HEK293 (cell line): ENCODE results near the gene PLD3.

Source experiments
- GLIS2 ChIP-seq: fragments of 450-650 bp; formaldehyde crosslinking; IDR thresholded peaks from 2 replicates; pipeline ENCODE4 v1.5.1; 2016; ENCODE audit warnings: missing biosample characterization, missing genetic modification characterization
- KLF1 ChIP-seq: fragments of 450-650 bp; formaldehyde crosslinking; IDR thresholded peaks from 2 replicates; pipeline ENCODE4 v1.5.1; 2016; ENCODE audit warnings: missing biosample characterization, missing genetic modification characterization
- OVOL3 ChIP-seq: fragments of 450-650 bp; formaldehyde crosslinking; IDR thresholded peaks from 2 replicates; pipeline ENCODE4 v1.5.1; 2016; ENCODE audit warnings: missing biosample characterization, missing genetic modification characterization
- SP2 ChIP-seq: fragments of 450-650 bp; formaldehyde crosslinking; IDR thresholded peaks from 2 replicates; pipeline ENCODE4 v1.5.1; 2016; ENCODE audit warnings: missing biosample characterization, missing genetic modification characterization
- ZEB2 ChIP-seq: fragments of 450-650 bp; formaldehyde crosslinking; IDR thresholded peaks from 2 replicates; pipeline ENCODE4 v1.5.1; 2016; ENCODE audit warnings: missing biosample characterization, missing genetic modification characterization
- ZFHX2 ChIP-seq: fragments of 450-650 bp; formaldehyde crosslinking; conservative IDR thresholded peaks from 2 replicates; pipeline ENCODE4 v1.5.1; 2016; ENCODE audit warnings: missing biosample characterization, missing genetic modification characterization
- ZNF140 ChIP-seq: fragments of 450-650 bp; formaldehyde crosslinking; IDR thresholded peaks from 2 replicates; pipeline ENCODE4 v1.5.1; 2016; ENCODE audit warnings: missing biosample characterization, missing genetic modification characterization
- ZNF157 ChIP-seq: fragments of 450-650 bp; formaldehyde crosslinking; IDR thresholded peaks from 2 replicates; pipeline ENCODE4 v1.5.1; 2016; ENCODE audit warnings: missing biosample characterization, missing genetic modification characterization
- ZNF221 ChIP-seq: fragments of 450-650 bp; formaldehyde crosslinking; IDR thresholded peaks from 2 replicates; pipeline ENCODE4 v1.5.1; 2017; ENCODE audit warnings: missing biosample characterization, missing genetic modification characterization, borderline replicate concordance
- ZNF501 ChIP-seq: fragments of 450-650 bp; formaldehyde crosslinking; IDR thresholded peaks from 2 replicates; pipeline ENCODE4 v1.5.1; 2016; ENCODE audit warnings: missing biosample characterization, missing genetic modification characterization
- ZNF530 ChIP-seq: fragments of 450-650 bp; formaldehyde crosslinking; IDR thresholded peaks from 2 replicates; pipeline ENCODE4 v1.5.1; 2016; ENCODE audit warnings: low read depth, missing biosample characterization, missing genetic modification characterization
- ZNF549 ChIP-seq: fragments of 450-650 bp; IDR thresholded peaks from 2 replicates; pipeline ENCODE4 v1.5.1; 2018; ENCODE audit warnings: missing biosample characterization, missing genetic modification characterization, mild to moderate bottlenecking, inconsistent platforms, moderate library complexity
- ZNF571 ChIP-seq: fragments of 450-650 bp; formaldehyde crosslinking; IDR thresholded peaks from 2 replicates; pipeline ENCODE4 v1.5.0; 2017; ENCODE audit warnings: missing biosample characterization, missing genetic modification characterization
- ZNF585B ChIP-seq: fragments of 450-650 bp; formaldehyde crosslinking; IDR thresholded peaks from 2 replicates; pipeline ENCODE4 v1.5.1; 2016; ENCODE audit warnings: missing biosample characterization, missing genetic modification characterization
- ZNF596 ChIP-seq: fragments of 450-650 bp; IDR thresholded peaks from 2 replicates; pipeline ENCODE4 v1.5.0; 2018; ENCODE audit warnings: missing biosample characterization, mild to moderate bottlenecking, missing genetic modification characterization, moderate library complexity
- ZNF600 ChIP-seq: fragments of 450-650 bp; formaldehyde crosslinking; IDR thresholded peaks from 2 replicates; pipeline ENCODE4 v1.5.1; 2016; ENCODE audit warnings: missing biosample characterization, missing genetic modification characterization
- ZNF658 ChIP-seq: fragments of 450-650 bp; formaldehyde crosslinking; IDR thresholded peaks from 2 replicates; pipeline ENCODE4; 2016; ENCODE audit warnings: missing biosample characterization, missing genetic modification characterization
- ZNF670 ChIP-seq: fragments of 450-650 bp; formaldehyde crosslinking; IDR thresholded peaks from 2 replicates; pipeline ENCODE4 v1.5.1; 2016; ENCODE audit warnings: missing biosample characterization, missing genetic modification characterization, low read depth
- ZNF76 ChIP-seq: fragments of 450-650 bp; formaldehyde crosslinking; IDR thresholded peaks from 2 replicates; pipeline ENCODE4; 2016; ENCODE audit warnings: low read depth, missing biosample characterization, missing genetic modification characterization, borderline replicate concordance
- ZSCAN16 ChIP-seq: fragments of 450-650 bp; formaldehyde crosslinking; IDR thresholded peaks from 2 replicates; pipeline ENCODE4 v1.5.1; 2016; ENCODE audit warnings: missing biosample characterization, missing genetic modification characterization
- TF ChIP-seq, protein P1 (sequence below): fragments of 450-650 bp; formaldehyde crosslinking; IDR thresholded peaks from 2 replicates; pipeline ENCODE4 v1.5.1; 2017; ENCODE audit warnings: missing biosample characterization, mild to moderate bottlenecking, missing genetic modification characterization, moderate library complexity
- TF ChIP-seq, protein P2 (sequence below): fragments of 450-650 bp; formaldehyde crosslinking; IDR thresholded peaks from 2 replicates; pipeline ENCODE4 v1.5.1; 2016; ENCODE audit warnings: missing biosample characterization, missing genetic modification characterization
- TF ChIP-seq, protein P3 (sequence below): fragments of 450-650 bp; formaldehyde crosslinking; IDR thresholded peaks from 2 replicates; pipeline ENCODE4 v1.5.1; 2016; ENCODE audit warnings: missing biosample characterization, missing genetic modification characterization
- TF ChIP-seq, protein P4 (sequence below): fragments of 450-650 bp; formaldehyde crosslinking; IDR thresholded peaks from 2 replicates; pipeline ENCODE4 v1.5.1; 2017; ENCODE audit warnings: missing biosample characterization, missing genetic modification characterization
- TF ChIP-seq, protein P5 (sequence below): fragments of 450-650 bp; formaldehyde crosslinking; IDR thresholded peaks from 2 replicates; pipeline ENCODE4 v1.5.1; 2016; ENCODE audit warnings: missing biosample characterization, missing genetic modification characterization
- TF ChIP-seq, protein P6 (sequence below): sonication (generic); formaldehyde crosslinking; IDR thresholded peaks from 2 replicates; pipeline ENCODE4 v1.8.1; 2022; ENCODE audit warnings: mild to moderate bottlenecking, moderate library complexity, missing genetic modification reagents

Gene PLD3

DNA sequence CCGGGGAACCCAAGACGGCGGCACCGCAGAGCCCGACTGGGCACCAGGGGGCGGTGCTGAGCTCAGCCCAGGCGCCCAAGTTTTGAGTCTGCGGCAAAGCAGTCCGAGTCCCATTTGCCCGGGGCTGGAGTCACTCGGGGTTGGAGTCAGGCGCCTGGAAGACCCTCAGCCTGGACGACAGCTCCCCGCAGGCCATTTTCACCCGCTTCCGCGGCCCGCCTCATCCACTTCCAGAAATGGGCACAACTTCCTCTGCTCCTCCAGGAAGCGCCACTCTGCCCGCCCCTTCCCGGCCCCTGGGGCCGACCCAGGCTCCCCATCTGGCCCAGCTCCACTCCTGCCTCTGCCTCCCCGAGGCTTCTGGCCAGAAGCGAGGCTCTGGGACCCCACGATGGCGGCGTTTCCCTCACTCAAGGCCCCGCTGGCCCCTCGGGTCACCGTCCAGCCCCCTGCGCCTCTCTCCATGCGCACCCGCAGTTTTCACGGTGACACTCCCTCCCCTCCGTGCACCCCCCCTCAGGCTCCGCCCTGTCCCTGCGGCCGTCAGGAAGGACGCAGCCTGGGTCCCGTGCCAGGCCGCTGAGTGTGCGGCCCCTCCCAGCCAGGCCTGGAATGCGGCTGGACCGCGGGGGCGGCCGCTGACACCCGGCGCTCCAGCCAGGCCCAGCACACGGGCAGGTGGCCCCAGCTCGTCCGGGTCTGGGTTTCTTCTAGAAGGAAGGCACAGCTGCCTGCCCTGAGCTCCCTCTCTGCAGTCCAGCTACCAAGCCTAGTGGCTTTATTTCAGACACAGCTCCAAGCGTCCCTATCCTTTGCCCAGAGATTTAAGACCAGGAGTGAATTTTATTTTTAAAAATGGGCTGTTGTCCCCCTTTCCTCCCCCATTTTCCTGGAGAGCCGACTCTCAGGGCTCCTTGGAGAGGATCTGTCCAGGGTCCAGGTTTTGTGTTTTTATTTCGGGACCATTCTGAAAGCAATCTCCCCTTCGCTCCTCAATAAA, 72.6 kb downstream of the PLD3 start (continued):
- TF ChIP-seq, protein P1, sequence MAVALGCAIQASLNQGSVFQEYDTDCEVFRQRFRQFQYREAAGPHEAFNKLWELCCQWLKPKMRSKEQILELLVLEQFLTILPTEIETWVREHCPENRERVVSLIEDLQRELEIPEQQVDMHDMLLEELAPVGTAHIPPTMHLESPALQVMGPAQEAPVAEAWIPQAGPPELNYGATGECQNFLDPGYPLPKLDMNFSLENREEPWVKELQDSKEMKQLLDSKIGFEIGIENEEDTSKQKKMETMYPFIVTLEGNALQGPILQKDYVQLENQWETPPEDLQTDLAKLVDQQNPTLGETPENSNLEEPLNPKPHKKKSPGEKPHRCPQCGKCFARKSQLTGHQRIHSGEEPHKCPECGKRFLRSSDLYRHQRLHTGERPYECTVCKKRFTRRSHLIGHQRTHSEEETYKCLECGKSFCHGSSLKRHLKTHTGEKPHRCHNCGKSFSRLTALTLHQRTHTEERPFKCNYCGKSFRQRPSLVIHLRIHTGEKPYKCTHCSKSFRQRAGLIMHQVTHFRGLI, result no peak; the same call in 1 of the 2 replicates
- no peak for TF ChIP-seq ZNF670 (tag by site-specific recombination)
- TF ChIP-seq ZNF549 (tag by site-specific recombination), result no peak
- TF ChIP-seq ZNF571 (tag by site-specific recombination), result no peak
- 0 out of 2 replicates have a peak, but pooled peaks have one; percentile 76 for TF ChIP-seq ZSCAN16 (tag by site-specific recombination)
- TF ChIP-seq ZNF157 (tag by site-specific recombination), result no peak
- TF ChIP-seq OVOL3 (tag by site-specific recombination), result peak; percentile 35
- no peak for TF ChIP-seq ZNF530
- TF ChIP-seq GLIS2 (tag by site-specific recombination), result peak; percentile 100
- peak; percentile 99 for TF ChIP-seq KLF1 (tag by site-specific recombination)
- TF ChIP-seq, protein P2, sequence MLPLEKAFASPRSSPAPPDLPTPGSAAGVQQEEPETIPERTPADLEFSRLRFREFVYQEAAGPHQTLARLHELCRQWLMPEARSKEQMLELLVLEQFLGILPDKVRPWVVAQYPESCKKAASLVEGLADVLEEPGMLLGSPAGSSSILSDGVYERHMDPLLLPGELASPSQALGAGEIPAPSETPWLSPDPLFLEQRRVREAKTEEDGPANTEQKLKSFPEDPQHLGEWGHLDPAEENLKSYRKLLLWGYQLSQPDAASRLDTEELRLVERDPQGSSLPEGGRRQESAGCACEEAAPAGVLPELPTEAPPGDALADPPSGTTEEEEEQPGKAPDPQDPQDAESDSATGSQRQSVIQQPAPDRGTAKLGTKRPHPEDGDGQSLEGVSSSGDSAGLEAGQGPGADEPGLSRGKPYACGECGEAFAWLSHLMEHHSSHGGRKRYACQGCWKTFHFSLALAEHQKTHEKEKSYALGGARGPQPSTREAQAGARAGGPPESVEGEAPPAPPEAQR, result 0 out of 2 replicates have a peak, but pooled peaks have one; percentile 53
- TF ChIP-seq ZFHX2 (tag by site-specific recombination), result peak; percentile 93
- TF ChIP-seq, protein P3, sequence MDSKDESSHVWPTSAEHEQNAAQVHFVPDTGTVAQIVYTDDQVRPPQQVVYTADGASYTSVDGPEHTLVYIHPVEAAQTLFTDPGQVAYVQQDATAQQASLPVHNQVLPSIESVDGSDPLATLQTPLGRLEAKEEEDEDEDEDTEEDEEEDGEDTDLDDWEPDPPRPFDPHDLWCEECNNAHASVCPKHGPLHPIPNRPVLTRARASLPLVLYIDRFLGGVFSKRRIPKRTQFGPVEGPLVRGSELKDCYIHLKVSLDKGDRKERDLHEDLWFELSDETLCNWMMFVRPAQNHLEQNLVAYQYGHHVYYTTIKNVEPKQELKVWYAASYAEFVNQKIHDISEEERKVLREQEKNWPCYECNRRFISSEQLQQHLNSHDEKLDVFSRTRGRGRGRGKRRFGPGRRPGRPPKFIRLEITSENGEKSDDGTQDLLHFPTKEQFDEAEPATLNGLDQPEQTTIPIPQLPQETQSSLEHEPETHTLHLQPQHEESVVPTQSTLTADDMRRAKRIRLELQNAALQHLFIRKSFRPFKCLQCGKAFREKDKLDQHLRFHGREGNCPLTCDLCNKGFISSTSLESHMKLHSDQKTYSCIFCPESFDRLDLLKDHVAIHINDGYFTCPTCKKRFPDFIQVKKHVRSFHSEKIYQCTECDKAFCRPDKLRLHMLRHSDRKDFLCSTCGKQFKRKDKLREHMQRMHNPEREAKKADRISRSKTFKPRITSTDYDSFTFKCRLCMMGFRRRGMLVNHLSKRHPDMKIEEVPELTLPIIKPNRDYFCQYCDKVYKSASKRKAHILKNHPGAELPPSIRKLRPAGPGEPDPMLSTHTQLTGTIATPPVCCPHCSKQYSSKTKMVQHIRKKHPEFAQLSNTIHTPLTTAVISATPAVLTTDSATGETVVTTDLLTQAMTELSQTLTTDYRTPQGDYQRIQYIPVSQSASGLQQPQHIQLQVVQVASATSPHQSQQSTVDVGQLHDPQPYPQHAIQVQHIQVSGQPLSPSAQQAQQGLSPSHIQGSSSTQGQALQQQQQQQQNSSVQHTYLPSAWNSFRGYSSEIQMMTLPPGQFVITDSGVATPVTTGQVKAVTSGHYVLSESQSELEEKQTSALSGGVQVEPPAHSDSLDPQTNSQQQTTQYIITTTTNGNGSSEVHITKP (tag by site-specific recombination), result peak; percentile 92
- TF ChIP-seq ZNF501 (tag by site-specific recombination), result peak; percentile 96
- TF ChIP-seq ZEB2 (tag by site-specific recombination), result peak; percentile 90
- TF ChIP-seq ZNF596 (tag by site-specific recombination), result no peak
- TF ChIP-seq SP2 (tag by site-specific recombination), result peak; percentile 95
- TF ChIP-seq ZNF140 (tag by site-specific recombination), result no peak
- TF ChIP-seq, protein P4, sequence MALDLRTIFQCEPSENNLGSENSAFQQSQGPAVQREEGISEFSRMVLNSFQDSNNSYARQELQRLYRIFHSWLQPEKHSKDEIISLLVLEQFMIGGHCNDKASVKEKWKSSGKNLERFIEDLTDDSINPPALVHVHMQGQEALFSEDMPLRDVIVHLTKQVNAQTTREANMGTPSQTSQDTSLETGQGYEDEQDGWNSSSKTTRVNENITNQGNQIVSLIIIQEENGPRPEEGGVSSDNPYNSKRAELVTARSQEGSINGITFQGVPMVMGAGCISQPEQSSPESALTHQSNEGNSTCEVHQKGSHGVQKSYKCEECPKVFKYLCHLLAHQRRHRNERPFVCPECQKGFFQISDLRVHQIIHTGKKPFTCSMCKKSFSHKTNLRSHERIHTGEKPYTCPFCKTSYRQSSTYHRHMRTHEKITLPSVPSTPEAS (tag by site-specific recombination), result peak; percentile 50
- no peak for TF ChIP-seq ZNF658 (tag by site-specific recombination)
- TF ChIP-seq ZNF76 (tag by site-specific recombination), result peak; percentile 71; the same call in 1 of the 2 replicates
- peak; percentile 97 for TF ChIP-seq ZNF600 (tag by site-specific recombination)
- TF ChIP-seq, protein P5, sequence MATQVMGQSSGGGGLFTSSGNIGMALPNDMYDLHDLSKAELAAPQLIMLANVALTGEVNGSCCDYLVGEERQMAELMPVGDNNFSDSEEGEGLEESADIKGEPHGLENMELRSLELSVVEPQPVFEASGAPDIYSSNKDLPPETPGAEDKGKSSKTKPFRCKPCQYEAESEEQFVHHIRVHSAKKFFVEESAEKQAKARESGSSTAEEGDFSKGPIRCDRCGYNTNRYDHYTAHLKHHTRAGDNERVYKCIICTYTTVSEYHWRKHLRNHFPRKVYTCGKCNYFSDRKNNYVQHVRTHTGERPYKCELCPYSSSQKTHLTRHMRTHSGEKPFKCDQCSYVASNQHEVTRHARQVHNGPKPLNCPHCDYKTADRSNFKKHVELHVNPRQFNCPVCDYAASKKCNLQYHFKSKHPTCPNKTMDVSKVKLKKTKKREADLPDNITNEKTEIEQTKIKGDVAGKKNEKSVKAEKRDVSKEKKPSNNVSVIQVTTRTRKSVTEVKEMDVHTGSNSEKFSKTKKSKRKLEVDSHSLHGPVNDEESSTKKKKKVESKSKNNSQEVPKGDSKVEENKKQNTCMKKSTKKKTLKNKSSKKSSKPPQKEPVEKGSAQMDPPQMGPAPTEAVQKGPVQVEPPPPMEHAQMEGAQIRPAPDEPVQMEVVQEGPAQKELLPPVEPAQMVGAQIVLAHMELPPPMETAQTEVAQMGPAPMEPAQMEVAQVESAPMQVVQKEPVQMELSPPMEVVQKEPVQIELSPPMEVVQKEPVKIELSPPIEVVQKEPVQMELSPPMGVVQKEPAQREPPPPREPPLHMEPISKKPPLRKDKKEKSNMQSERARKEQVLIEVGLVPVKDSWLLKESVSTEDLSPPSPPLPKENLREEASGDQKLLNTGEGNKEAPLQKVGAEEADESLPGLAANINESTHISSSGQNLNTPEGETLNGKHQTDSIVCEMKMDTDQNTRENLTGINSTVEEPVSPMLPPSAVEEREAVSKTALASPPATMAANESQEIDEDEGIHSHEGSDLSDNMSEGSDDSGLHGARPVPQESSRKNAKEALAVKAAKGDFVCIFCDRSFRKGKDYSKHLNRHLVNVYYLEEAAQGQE (tag by site-specific recombination), result peak; percentile 75; the same call in 1 of the 2 replicates
- no peak for TF ChIP-seq ZNF585B
- 0 out of 2 replicates have a peak, but pooled peaks have one; percentile 86 for TF ChIP-seq ZNF221 (tag by site-specific recombination)
- TF ChIP-seq, protein P6, sequence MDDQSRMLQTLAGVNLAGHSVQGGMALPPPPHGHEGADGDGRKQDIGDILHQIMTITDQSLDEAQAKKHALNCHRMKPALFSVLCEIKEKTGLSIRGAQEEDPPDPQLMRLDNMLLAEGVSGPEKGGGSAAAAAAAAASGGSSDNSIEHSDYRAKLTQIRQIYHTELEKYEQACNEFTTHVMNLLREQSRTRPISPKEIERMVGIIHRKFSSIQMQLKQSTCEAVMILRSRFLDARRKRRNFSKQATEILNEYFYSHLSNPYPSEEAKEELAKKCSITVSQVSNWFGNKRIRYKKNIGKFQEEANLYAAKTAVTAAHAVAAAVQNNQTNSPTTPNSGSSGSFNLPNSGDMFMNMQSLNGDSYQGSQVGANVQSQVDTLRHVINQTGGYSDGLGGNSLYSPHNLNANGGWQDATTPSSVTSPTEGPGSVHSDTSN, result 0 out of 2 replicates have a peak, but pooled peaks have one; percentile 67
